HCT116 (cell line): ENCODE results near the gene ZBTB20. TPM values are rescaled to one million over a fixed set of nuclear protein-coding genes. Genes with fewer than 3 reads are reported as not detected.

Experiments
- ATAC-seq: fragments of 200-7000 bp; cut with Tn5 transposase; 2 replicates; pipeline ENCODE4 v1.9.1; 2020; ENCODE audit warnings: mild to moderate bottlenecking, moderate library complexity
- BruUV-seq: library from RNA; stranded (reverse); fragments of 400-500 nt; replicated peaks from 2 replicates; lab custom pipeline; 2021; lab: Mats Ljungman, UMichigan
- CTCF ChIA-PET: fragments of 300-600 bp; sonication (Branson Sonifier 250); formaldehyde crosslinking; loops from one replicate; lab custom pipeline; 2021; ENCODE audit warnings: antibody characterized with exemption; lab: Charles Lee
- POLR2A ChIA-PET: fragments of 300-600, 350-600 bp; sonication (Branson Sonifier 250); formaldehyde crosslinking; loops from one replicate; lab custom pipeline; 2021; ENCODE audit warnings: antibody characterized with exemption; lab: Charles Lee
- RAD21 ChIA-PET, 2 experiments: fragments of 300-600 bp; sonication (Branson Sonifier 250); formaldehyde crosslinking; loops; one replicate each; lab custom pipeline; 2023; ENCODE audit warnings: low total read pairs in 2 of 2; ENCODE audit not compliant: uncharacterized antibody in 2 of 2, unreplicated experiment in 2 of 2, low non-redundant PET in 1 of 2; lab: Charles Lee
- DNase-seq: peaks from one replicate; pipeline ENCODE4 v3.0.0-alpha.2; 2010; ENCODE audit warnings: low read depth, low spot score
- H2AFZ ChIP-seq: fragments of 200-600 bp; shearing (Covaris generic), sonication (generic); 2 replicates; pipeline ENCODE4 v1.6.1; 2017; ENCODE audit warnings: low read depth, mixed run types, mixed read lengths, antibody characterized with exemption, low read length; ENCODE audit not compliant: poor library complexity, severe bottlenecking
- H3K27ac ChIP-seq: 2 replicates; pipeline ENCODE4 v1.5.1; 2012; ENCODE audit warnings: low read depth, low read length
- H3K27me3 ChIP-seq: fragments of 200-600 bp; sonication (generic); 2 replicates; pipeline ENCODE4 v1.6.1; 2016; ENCODE audit warnings: mixed run types, low read length, mixed read lengths; ENCODE audit not compliant: insufficient read depth
- H3K36me3 ChIP-seq, 2 experiments: fragments of 200-500 bp in 1 of 2; fragments of 200-600 bp in 1 of 2; sonication (Bioruptor generic) in 1 of 2; sonication (generic) in 1 of 2; 2 replicates each; pipeline versions ENCODE4 v1.5.1 to v1.6.1; 2014 to 2016; ENCODE audit warnings: low read length in 2 of 2, inconsistent platforms in 1 of 2, mixed read lengths in 1 of 2, mixed run types in 1 of 2; ENCODE audit not compliant: insufficient read depth in 2 of 2, control insufficient read depth in 1 of 2
- H3K4me1 ChIP-seq, 2 experiments: fragments of 200-600 bp in 1 of 2; sonication (generic) in 1 of 2; 2 replicates each; pipeline versions ENCODE4 v1.5.1 to v1.6.1; 2012 to 2017; ENCODE audit warnings: low read length in 2 of 2, inconsistent platforms in 1 of 2, mild to moderate bottlenecking in 1 of 2, mixed read lengths in 1 of 2, mixed run types in 1 of 2, moderate library complexity in 1 of 2; ENCODE audit not compliant: insufficient read depth in 2 of 2, control insufficient read depth in 1 of 2
- H3K4me2 ChIP-seq: fragments of 200-600 bp; sonication (generic); 2 replicates; pipeline ENCODE4 v1.6.1; 2017; ENCODE audit warnings: mixed run types, low read length, mixed read lengths
- H3K4me3 ChIP-seq, 2 experiments: fragments of 200-600 bp in 1 of 2; sonication (generic) in 1 of 2; replicated peaks in 1 of 2; 2 replicates each; pipeline ENCODE4 v1.5.1; 2011 to 2016; ENCODE audit warnings: low read length in 2 of 2, control low read depth in 1 of 2, low read depth in 1 of 2, mild to moderate bottlenecking in 1 of 2, mixed read lengths in 1 of 2, mixed run types in 1 of 2
- H3K79me2 ChIP-seq: fragments of 200-600 bp; sonication (generic); 2 replicates; pipeline ENCODE4 v1.6.1; 2017; ENCODE audit warnings: mild to moderate bottlenecking, mixed run types, low read length, moderate library complexity, mixed read lengths; ENCODE audit not compliant: insufficient read depth
- H3K9ac ChIP-seq: fragments of 200-600 bp; sonication (generic); 2 replicates; pipeline ENCODE4 v1.6.1; 2016; ENCODE audit warnings: low read length, mixed read lengths
- H3K9me2 ChIP-seq: fragments of 200-600 bp; sonication (generic), shearing (Covaris generic); 2 replicates; pipeline ENCODE4 v1.6.1; 2017; ENCODE audit warnings: mixed run types, mild to moderate bottlenecking, moderate library complexity; ENCODE audit not compliant: insufficient read depth
- H3K9me3 ChIP-seq, 2 experiments: fragments of 200-500 bp in 1 of 2; fragments of 200-600 bp in 1 of 2; sonication (Bioruptor generic) in 1 of 2; sonication (generic) in 1 of 2; 2 replicates each; pipeline ENCODE4 v1.6.1; 2014 to 2017; ENCODE audit warnings: low read length in 2 of 2, mixed read lengths in 2 of 2, inconsistent platforms in 1 of 2, low read depth in 1 of 2, mild to moderate bottlenecking in 1 of 2, mixed run types in 1 of 2, moderate library complexity in 1 of 2; ENCODE audit not compliant: control insufficient read depth in 1 of 2, insufficient read depth in 1 of 2
- H4K20me1 ChIP-seq: fragments of 200-600 bp; sonication (generic), shearing (Covaris generic); 2 replicates; pipeline ENCODE4 v1.6.1; 2017; ENCODE audit warnings: mixed run types, mild to moderate bottlenecking, moderate library complexity; ENCODE audit not compliant: insufficient read depth
- ATF3 ChIP-seq: IDR thresholded peaks from 2 replicates; pipeline ENCODE4 v1.6.1; 2012
- EGR1 ChIP-seq: IDR thresholded peaks from 2 replicates; pipeline ENCODE4 v1.6.1; 2012; ENCODE audit warnings: low read depth
- EZH2phosphoT487 ChIP-seq: fragments of 200-600 bp; IDR thresholded peaks from 2 replicates; pipeline ENCODE4 v1.6.1; 2018; ENCODE audit warnings: antibody characterized with exemption, borderline replicate concordance
- FOSL1 ChIP-seq: IDR thresholded peaks from 2 replicates; pipeline ENCODE4 v1.6.1; 2012; ENCODE audit warnings: low read depth
- JUND ChIP-seq: IDR thresholded peaks from 2 replicates; pipeline ENCODE4 v1.6.1; 2012
- POLR2A ChIP-seq: IDR thresholded peaks from 2 replicates; pipeline ENCODE4 v1.7.0; 2011; ENCODE audit warnings: borderline replicate concordance; ENCODE audit not compliant: insufficient read depth, insufficient read length; ENCODE audit errors: extremely low read depth
- POLR2AphosphoS5 ChIP-seq: IDR thresholded peaks from 2 replicates; pipeline ENCODE4 v1.6.1; 2011; ENCODE audit warnings: mild to moderate bottlenecking, low read depth, low read length, moderate library complexity
- REST ChIP-seq: IDR thresholded peaks from 2 replicates; pipeline ENCODE4 v1.6.1; 2012; ENCODE audit warnings: low read depth
- SIN3A ChIP-seq: IDR thresholded peaks from 2 replicates; pipeline ENCODE4 v1.6.1; 2012; ENCODE audit warnings: low read depth
- ZBTB33 ChIP-seq: IDR thresholded peaks from 2 replicates; pipeline ENCODE4 v1.6.1; 2011; ENCODE audit warnings: mild to moderate bottlenecking, low read length, moderate library complexity; ENCODE audit not compliant: insufficient replicate concordance; ENCODE audit errors: extremely low read depth
- ZFX ChIP-seq: fragments of 450-650 bp; IDR thresholded peaks from 2 replicates; pipeline ENCODE4 v1.6.1; 2017
- ZNF274 ChIP-seq: fragments of 200-500 bp; sonication (Bioruptor generic); IDR thresholded peaks from 2 replicates; pipeline ENCODE4 v1.6.1; 2014; ENCODE audit warnings: mild to moderate bottlenecking, low read depth, low read length, inconsistent platforms
- intact Hi-C: fragments of 100-400 bp; cut with micrococcal nuclease; formaldehyde crosslinking; loops from 2 replicates; pipeline ENCODE4 v1.10.0; 2022
- total RNA-seq: library from RNA; stranded (reverse); gene quantifications from one replicate; pipeline ENCODE4 v1.2.1, GENCODE V29; 2021; ENCODE audit not compliant: unreplicated experiment

Gene ZBTB20
- total RNA-seq, 1 experiment from 2014 or later, result 42.1 TPM

- TF ChIP-seq REST (no peak), ZFX (no peak), FOSL1 (no peak), SIN3A (no peak), EGR1 (no peak), ZBTB33 (no peak), ATF3 (no peak)
Observed at GRCh38 chr3:114668099-114668498, 479.0 kb downstream of the ZBTB20 start (continued).

- peaks cover 0 to 12% of the 10 kb centered on the region in 2 experiments; a peak in 1 of 4 replicates for H3K9me3 ChIP-seq
- H3K9ac ChIP-seq, result no peak overlapping the region
- H3K4me2 ChIP-seq, result no peak overlapping the region
- H3K79me2 ChIP-seq, result peaks cover 75% of the 10 kb centered on the region
- no peaks in the 10 kb centered on the region for H3K9me2 ChIP-seq
- ChIA-PET POLR2A (no interaction called here), CTCF (no interaction called here), RAD21 (no interaction called here)
- peaks cover 17 to 36% of the 10 kb centered on the region in 2 experiments; a peak in 3 of 4 replicates for H3K4me1 ChIP-seq
- peaks cover 0 to 11% of the 10 kb centered on the region in 2 experiments; a peak in 1 of 4 replicates for H3K36me3 ChIP-seq
- no peak for TF ChIP-seq EGR1
- no peak for TF ChIP-seq EZH2phosphoT487
- no peak for TF ChIP-seq POLR2AphosphoS5
- TF ChIP-seq POLR2A, result no peak
- no peak for TF ChIP-seq REST
- TF ChIP-seq JUND, result no peak
- TF ChIP-seq ZNF274, result no peak
- TF ChIP-seq ATF3, result no peak
- no peak for TF ChIP-seq ZFX
- DNase-seq, result no peak
- H3K27me3 ChIP-seq, result no peaks in the 10 kb centered on the region
- H3K27ac ChIP-seq, result no peak overlapping the region; the same call in 1 of the 2 replicates
- no peak overlapping the region for H2AFZ ChIP-seq
- intact Hi-C loops, result no loop called here
- ATAC-seq, result no peak
- no peaks in the 10 kb centered on the region for H4K20me1 ChIP-seq
- H3K4me3 ChIP-seq, result no peak overlapping the region
- no TSS peak for BruUV-seq
Observed at GRCh38 chr3:114666623-114667022, 480.5 kb downstream of the ZBTB20 start.
